H9 (cell line): ENCODE measurements around the gene ICE1. TPM values are rescaled to one million over a fixed set of nuclear protein-coding genes. Genes with fewer than 3 reads are reported as not detected.

Experiments used
- DNase-seq: peaks from one replicate; pipeline ENCODE4 v3.0.0-alpha.2; 2017
- H2AFZ ChIP-seq: one replicate; pipeline ENCODE4 v1.6.1; 2013; ENCODE audit warnings: mild to moderate bottlenecking, low read length, control low read depth, moderate library complexity
- H2AK5ac ChIP-seq: 2 replicates; pipeline ENCODE4 v1.6.1; 2013; ENCODE audit warnings: low read length, control low read depth, mixed read lengths; ENCODE audit not compliant: insufficient read length
- H2BK120ac ChIP-seq: one replicate; pipeline ENCODE4 v1.6.1; 2013; ENCODE audit warnings: low read depth, mild to moderate bottlenecking, low read length, control low read depth, inconsistent platforms; ENCODE audit not compliant: poor library complexity, severe bottlenecking
- H2BK12ac ChIP-seq: 2 replicates; pipeline ENCODE4 v1.6.1; 2013; ENCODE audit warnings: low read length, control low read depth, mixed read lengths, low read depth; ENCODE audit not compliant: insufficient read length
- H2BK15ac ChIP-seq: 2 replicates; pipeline ENCODE4 v1.6.1; 2013; ENCODE audit warnings: low read depth, low read length, control low read depth
- H2BK20ac ChIP-seq: one replicate; pipeline ENCODE4 v1.6.1; 2013; ENCODE audit warnings: low read depth, mild to moderate bottlenecking, low read length, control low read depth, inconsistent platforms; ENCODE audit not compliant: poor library complexity, severe bottlenecking
- H2BK5ac ChIP-seq: 2 replicates; pipeline ENCODE4 v1.6.1; 2013; ENCODE audit warnings: low read length, control low read depth, mixed read lengths; ENCODE audit not compliant: insufficient read length
- H3K14ac ChIP-seq: 2 replicates; pipeline ENCODE4 v1.6.1; 2013; ENCODE audit warnings: low read length, control low read depth; ENCODE audit not compliant: insufficient read depth
- H3K18ac ChIP-seq: 2 replicates; pipeline ENCODE4 v1.6.1; 2013; ENCODE audit warnings: low read depth, mild to moderate bottlenecking, mixed read lengths, low read length, control low read depth; ENCODE audit not compliant: insufficient read length
- H3K23ac ChIP-seq: 2 replicates; pipeline ENCODE4 v1.6.1; 2013; ENCODE audit warnings: low read length, control low read depth, mixed read lengths, low read depth; ENCODE audit not compliant: insufficient read length
- H3K23me2 ChIP-seq: 2 replicates; pipeline ENCODE4 v1.6.1; 2013; ENCODE audit warnings: low read depth, mild to moderate bottlenecking, mixed read lengths, low read length, control low read depth; ENCODE audit not compliant: insufficient read length, poor library complexity, severe bottlenecking
- H3K27ac ChIP-seq: 2 replicates; pipeline ENCODE4 v1.5.1; 2013; ENCODE audit warnings: low read length, control low read depth, mixed read lengths, low read depth; ENCODE audit not compliant: insufficient read length
- H3K27me3 ChIP-seq: 2 replicates; pipeline ENCODE4 v1.6.1; 2013; ENCODE audit warnings: low read length, control low read depth, inconsistent platforms; ENCODE audit not compliant: insufficient read depth
- H3K4ac ChIP-seq: 2 replicates; pipeline ENCODE4 v1.6.1; 2013; ENCODE audit warnings: low read depth, mild to moderate bottlenecking, control low read depth, inconsistent platforms, low read length, moderate library complexity
- H3K4me1 ChIP-seq: 2 replicates; pipeline ENCODE4 v1.6.1; 2013; ENCODE audit warnings: low read length, control low read depth, inconsistent platforms; ENCODE audit not compliant: insufficient read depth
- H3K4me2 ChIP-seq: 2 replicates; pipeline ENCODE4 v1.6.1; 2013; ENCODE audit warnings: low read length, control low read depth, mixed read lengths; ENCODE audit not compliant: insufficient read length, insufficient read depth
- H3K56ac ChIP-seq: 2 replicates; pipeline ENCODE4 v1.6.1; 2013; ENCODE audit warnings: low read depth, mild to moderate bottlenecking, mixed read lengths, low read length, control low read depth; ENCODE audit not compliant: insufficient read length
- H3K79me1 ChIP-seq: 2 replicates; pipeline ENCODE4 v1.6.1; 2013; ENCODE audit warnings: low read depth, mild to moderate bottlenecking, moderate library complexity, low read length, control low read depth, inconsistent platforms; ENCODE audit not compliant: insufficient read depth, poor library complexity, severe bottlenecking
- H3K79me2 ChIP-seq: 2 replicates; pipeline ENCODE4 v1.6.1; 2013; ENCODE audit warnings: low read length, control low read depth, inconsistent platforms; ENCODE audit not compliant: insufficient read depth
- H3K9ac ChIP-seq: 2 replicates; pipeline ENCODE4 v1.6.1; 2013; ENCODE audit warnings: low read length, control low read depth, mixed read lengths; ENCODE audit not compliant: insufficient read length; ENCODE audit errors: extremely low read depth
- H3K9me3 ChIP-seq: one replicate; pipeline ENCODE4 v1.6.1; 2013; ENCODE audit warnings: low read depth, low read length, inconsistent platforms; ENCODE audit not compliant: control insufficient read depth
- H3T11ph ChIP-seq: one replicate; pipeline ENCODE4 v1.6.1; 2013; ENCODE audit warnings: mild to moderate bottlenecking, low read length, control low read depth, inconsistent platforms
- H4K20me1 ChIP-seq: one replicate; pipeline ENCODE4 v1.6.1; 2013; ENCODE audit not compliant: control insufficient read depth, insufficient read length, insufficient read depth
- H4K5ac ChIP-seq: 2 replicates; pipeline ENCODE4 v1.6.1; 2013; ENCODE audit warnings: low read depth, mild to moderate bottlenecking, mixed read lengths, low read length, control low read depth; ENCODE audit not compliant: insufficient read length
- H4K8ac ChIP-seq: replicated peaks from 2 replicates; pipeline ENCODE4 v1.6.1; 2013; ENCODE audit warnings: low read length, control low read depth, mixed read lengths, low read depth; ENCODE audit not compliant: insufficient read length
- H4K91ac ChIP-seq: 2 replicates; pipeline ENCODE4 v1.6.1; 2013; ENCODE audit warnings: low read depth, mild to moderate bottlenecking, moderate library complexity, mixed read lengths, low read length, control low read depth; ENCODE audit not compliant: insufficient read length
- H3K27ac Mint-ChIP-seq, 3 experiments: 2 replicates in 2 of 3; 3 replicates in 1 of 3; pipeline ENCODE4 v1.8.0; 2020 to 2021; ENCODE audit warnings: mixed read lengths in 3 of 3, mild to moderate bottlenecking in 1 of 3, moderate library complexity in 1 of 3
- H3K27me3 Mint-ChIP-seq: 2 replicates; pipeline ENCODE4 v1.8.0; 2021; ENCODE audit warnings: low read depth, mild to moderate bottlenecking, moderate library complexity, mixed read lengths
- H3K36me3 Mint-ChIP-seq, 3 experiments: 2 replicates in 2 of 3; 3 replicates in 1 of 3; pipeline ENCODE4 v1.8.0; 2020 to 2021; ENCODE audit warnings: low read depth in 3 of 3, mixed read lengths in 3 of 3; ENCODE audit not compliant: insufficient read depth in 1 of 3
- H3K4me1 Mint-ChIP-seq, 2 experiments: 2 replicates each; pipeline ENCODE4 v1.8.0; 2020; ENCODE audit warnings: mixed read lengths in 2 of 2
- H3K4me3 Mint-ChIP-seq, 2 experiments: 2 replicates in 1 of 2; 3 replicates in 1 of 2; pipeline ENCODE4 v1.8.0; 2020 to 2021; ENCODE audit warnings: mild to moderate bottlenecking in 2 of 2, mixed read lengths in 2 of 2, moderate library complexity in 1 of 2
- H3K9me3 Mint-ChIP-seq, 2 experiments: 2 replicates in 1 of 2; 3 replicates in 1 of 2; pipeline ENCODE4 v1.8.0; 2020; ENCODE audit warnings: mild to moderate bottlenecking in 2 of 2, mixed read lengths in 2 of 2, moderate library complexity in 1 of 2
- whole genome bisulfite sequencing: extraction: QIAGEN DNeasy Blood & Tissue Kit; methylation state at CpG from one replicate; pipeline ENCODE4 v1.1.7; 2013; ENCODE audit warnings: missing lambda C conversion rate, low lambda C conversion rate, mixed read lengths; ENCODE audit not compliant: insufficient read length; ENCODE audit errors: extremely low coverage; 5-methylcytosine and 5-hydroxymethylcytosine counted together
- total RNA-seq: library from RNA; stranded (reverse); gene quantifications from 2 replicates; pipeline ENCODE4 v1.2.1, GENCODE V29; 2021
- TF ChIP-seq, protein P1 (sequence below): fragments of 200-600 bp; sonication (generic); conservative IDR thresholded peaks from 3 replicates; pipeline ENCODE4 v1.8.0; 2021; ENCODE audit warnings: antibody characterized with exemption, mild to moderate bottlenecking

ICE1 gene
- total RNA-seq, 1 experiment from 2014 or later = 45.1 TPM

DNA sequence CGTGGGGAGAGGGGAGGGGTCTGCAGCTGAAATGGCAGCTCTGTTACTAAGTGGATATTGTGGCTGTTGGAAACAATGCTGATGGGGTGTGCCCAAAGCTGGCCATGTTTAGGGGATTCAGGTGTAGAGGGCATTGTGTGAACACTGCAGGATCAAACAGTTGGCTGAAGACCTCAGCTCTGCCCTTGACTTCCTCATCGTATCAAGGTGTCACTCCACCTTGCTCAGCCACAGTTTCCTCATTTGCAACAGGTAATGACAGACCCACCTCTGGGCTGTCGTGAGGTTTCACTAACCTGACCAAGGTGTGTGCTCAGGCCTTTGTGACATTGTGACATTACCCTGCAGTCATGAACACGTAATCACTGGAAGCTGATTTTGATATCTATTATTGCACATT, 111.9 kb downstream of the ICE1 start:
- no peak overlapping the region for H2BK15ac ChIP-seq
- no peak overlapping the region for H3K27ac ChIP-seq
- no peak overlapping the region for H4K8ac ChIP-seq
- no peak overlapping the region for H3T11ph ChIP-seq
- Mint-ChIP-seq H3K9me3 (peaks cover 0 to 6% of the 10 kb centered on the region in 2 experiments; a peak in 2 of 5 replicates), H3K27me3 (peaks cover 15% of the 10 kb centered on the region), H3K27ac (no peak overlapping the region), H3K4me3 (no peak overlapping the region), H3K4me1 (peaks cover 28 to 38% of the 10 kb centered on the region in 2 experiments), H3K36me3 (no peaks in the 10 kb centered on the region; a peak in 1 of 7 replicates)
- TF ChIP-seq, protein P1, sequence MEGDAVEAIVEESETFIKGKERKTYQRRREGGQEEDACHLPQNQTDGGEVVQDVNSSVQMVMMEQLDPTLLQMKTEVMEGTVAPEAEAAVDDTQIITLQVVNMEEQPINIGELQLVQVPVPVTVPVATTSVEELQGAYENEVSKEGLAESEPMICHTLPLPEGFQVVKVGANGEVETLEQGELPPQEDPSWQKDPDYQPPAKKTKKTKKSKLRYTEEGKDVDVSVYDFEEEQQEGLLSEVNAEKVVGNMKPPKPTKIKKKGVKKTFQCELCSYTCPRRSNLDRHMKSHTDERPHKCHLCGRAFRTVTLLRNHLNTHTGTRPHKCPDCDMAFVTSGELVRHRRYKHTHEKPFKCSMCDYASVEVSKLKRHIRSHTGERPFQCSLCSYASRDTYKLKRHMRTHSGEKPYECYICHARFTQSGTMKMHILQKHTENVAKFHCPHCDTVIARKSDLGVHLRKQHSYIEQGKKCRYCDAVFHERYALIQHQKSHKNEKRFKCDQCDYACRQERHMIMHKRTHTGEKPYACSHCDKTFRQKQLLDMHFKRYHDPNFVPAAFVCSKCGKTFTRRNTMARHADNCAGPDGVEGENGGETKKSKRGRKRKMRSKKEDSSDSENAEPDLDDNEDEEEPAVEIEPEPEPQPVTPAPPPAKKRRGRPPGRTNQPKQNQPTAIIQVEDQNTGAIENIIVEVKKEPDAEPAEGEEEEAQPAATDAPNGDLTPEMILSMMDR = no peak
- H2AK5ac ChIP-seq = no peak overlapping the region
- no peak overlapping the region for H3K23ac ChIP-seq
- WGBS = no CpG with 5 or more reads among the region's 4 CpGs
- no peak overlapping the region for H2BK12ac ChIP-seq
- no peaks in the 10 kb centered on the region for H3K9me3 ChIP-seq
- H3K79me2 ChIP-seq = no peaks in the 10 kb centered on the region
- H4K91ac ChIP-seq = no peak overlapping the region
- no peak overlapping the region for H3K4me2 ChIP-seq
- H4K5ac ChIP-seq = no peak overlapping the region
- H2BK120ac ChIP-seq = no peak overlapping the region
- no peak overlapping the region for H2BK20ac ChIP-seq
- H3K56ac ChIP-seq = no peak overlapping the region
- H4K20me1 ChIP-seq = no peaks in the 10 kb centered on the region
- no peak overlapping the region for H2BK5ac ChIP-seq
- 0 out of 2 replicates have a peak, but pooled peaks cover 2% of the 10 kb centered on the region for H3K4me1 ChIP-seq
- no peak overlapping the region for H3K9ac ChIP-seq
- no peaks in the 10 kb centered on the region for H3K27me3 ChIP-seq
- H3K23me2 ChIP-seq = no peaks in the 10 kb centered on the region
- no peak overlapping the region for H3K18ac ChIP-seq
- H2AFZ ChIP-seq = no peak overlapping the region
- no peak for DNase-seq
- H3K4ac ChIP-seq = no peak overlapping the region
- H3K79me1 ChIP-seq = no peaks in the 10 kb centered on the region
- no peak overlapping the region for H3K14ac ChIP-seq
